Endodermal cell (in vitro differentiated cells): ENCODE data around the gene SYNGAP1. TPM values are rescaled to one million over a fixed set of nuclear protein-coding genes. Genes with fewer than 3 reads are reported as not detected.

ENCODE experiments used
- DNase-seq: peaks from one replicate; pipeline ENCODE4 v3.0.0-alpha.2; 2017
- H3K27ac ChIP-seq: 2 replicates; pipeline ENCODE4 v1.5.1; 2013; ENCODE audit warnings: mild to moderate bottlenecking, low read depth, low read length, moderate library complexity
- H3K27me3 ChIP-seq: 2 replicates; pipeline ENCODE4 v1.6.1; 2013; ENCODE audit warnings: mild to moderate bottlenecking, low read length, moderate library complexity; ENCODE audit not compliant: insufficient read depth, control insufficient read depth, poor library complexity, severe bottlenecking
- H3K36me3 ChIP-seq: 2 replicates; pipeline ENCODE4 v1.7.0; 2013; ENCODE audit warnings: mild to moderate bottlenecking, low read length, moderate library complexity; ENCODE audit not compliant: control insufficient read depth, insufficient read depth
- H3K4me1 ChIP-seq: one replicate; pipeline ENCODE4 v1.7.0; 2013; ENCODE audit warnings: low read length; ENCODE audit not compliant: control insufficient read depth, insufficient read depth
- H3K4me3 ChIP-seq: 2 replicates; pipeline ENCODE4 v1.5.1; 2013; ENCODE audit warnings: mild to moderate bottlenecking, low read length, moderate library complexity
- H3K9ac ChIP-seq: 2 replicates; pipeline ENCODE4 v1.6.1; 2013; ENCODE audit warnings: mild to moderate bottlenecking, low read length, moderate library complexity; ENCODE audit not compliant: poor library complexity, severe bottlenecking; ENCODE audit errors: extremely low read depth
- H3K9me3 ChIP-seq: 2 replicates; pipeline ENCODE4 v1.6.1; 2013; ENCODE audit warnings: mild to moderate bottlenecking, low read length, moderate library complexity; ENCODE audit not compliant: control insufficient read depth
- H3K27ac Mint-ChIP-seq: 2 replicates; pipeline ENCODE4 v1.8.0; 2020; ENCODE audit warnings: mixed read lengths
- H3K27me3 Mint-ChIP-seq: 2 replicates; pipeline ENCODE4 v1.8.0; 2021; ENCODE audit warnings: mild to moderate bottlenecking, mixed read lengths; ENCODE audit not compliant: insufficient read depth
- H3K36me3 Mint-ChIP-seq: 2 replicates; pipeline ENCODE4 v1.8.0; 2020; ENCODE audit warnings: low read depth, mixed read lengths
- H3K4me1 Mint-ChIP-seq: 2 replicates; pipeline ENCODE4 v1.8.0; 2020; ENCODE audit warnings: mixed read lengths
- H3K4me3 Mint-ChIP-seq: 2 replicates; pipeline ENCODE4 v1.8.0; 2020; ENCODE audit warnings: mild to moderate bottlenecking, moderate library complexity, mixed read lengths
- H3K9me3 Mint-ChIP-seq: 2 replicates; pipeline ENCODE4 v1.8.0; 2020; ENCODE audit warnings: mild to moderate bottlenecking, mixed read lengths
- WGBS, 2 experiments: methylation state at CpG; one replicate each; pipeline versions ENCODE4 v1.1.5 to v1.1.7; 2013; ENCODE audit warnings: missing lambda C conversion rate in 2 of 2, mixed read lengths in 1 of 2; ENCODE audit not compliant: insufficient coverage in 1 of 2, insufficient read length in 1 of 2; 5-methylcytosine and 5-hydroxymethylcytosine counted together
- total RNA-seq, 2 donors: library from RNA; stranded (reverse); fragmentation: NEBNext Ultra II Directional in 1 of 2; extraction: Animal tissue kit (Norgen Biotek cat#: 25700) in 1 of 2; gene quantifications; 2 replicates in 1 of 2; 3 replicates in 1 of 2; pipeline ENCODE4 v1.2.1, GENCODE V29; 2021
- TF ChIP-seq, protein P1 (sequence below): fragments of 200-600 bp; sonication (generic); conservative IDR thresholded peaks from 2 replicates; pipeline ENCODE4 v1.5.0; 2021; ENCODE audit warnings: antibody characterized with exemption, mild to moderate bottlenecking

SYNGAP1 gene
- total RNA-seq, 2 donors from 2014 or later: 90.2 to 94.2 TPM

DNA sequence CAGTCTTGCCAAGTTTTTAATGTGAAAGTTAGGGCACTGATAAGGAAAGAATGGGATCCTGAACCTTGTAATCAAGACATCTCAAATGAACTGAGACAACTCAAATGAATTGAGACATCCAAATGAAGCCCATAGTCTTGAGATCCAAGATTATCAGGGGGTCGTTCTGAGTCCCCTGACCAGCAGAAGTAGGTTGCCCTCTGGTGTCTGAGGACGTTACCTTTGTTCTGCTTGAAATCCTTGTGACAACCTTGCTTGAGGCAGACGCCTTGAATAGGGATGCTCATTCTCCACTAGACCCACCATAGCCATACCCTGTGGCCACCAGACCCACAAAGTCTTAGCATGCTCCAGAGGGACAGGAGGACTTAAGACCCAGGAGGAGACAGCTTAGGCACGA, 72.2 kb downstream of the SYNGAP1 start:
- no peak overlapping the region for H3K27ac ChIP-seq

DNA sequence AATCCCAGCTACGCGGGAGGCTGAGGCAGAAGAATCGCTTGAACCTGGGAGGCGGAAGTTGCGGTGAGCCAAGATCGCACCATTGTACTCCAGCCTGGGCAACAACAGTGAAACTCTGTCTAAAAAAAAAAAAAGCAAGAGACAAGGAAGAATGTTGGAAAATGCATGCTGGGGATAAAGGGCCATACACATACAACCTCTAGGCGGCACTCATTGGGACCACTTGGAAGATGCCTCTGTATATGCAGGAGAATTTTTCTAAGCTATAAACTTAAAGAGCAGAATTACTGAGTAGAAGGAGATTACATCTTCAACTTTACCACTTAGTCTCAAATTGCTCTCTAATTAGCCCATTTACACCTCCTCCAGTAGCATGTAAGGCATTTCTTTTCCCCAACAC, 77.3 kb downstream of the SYNGAP1 start:
- Histone ChIP-seq H3K27me3 (no peaks in the 10 kb centered on the region), H3K9me3 (peaks cover 5% of the 10 kb centered on the region), H3K4me1 (no peaks in the 10 kb centered on the region), H3K27ac (no peak overlapping the region), H3K36me3 (no peaks in the 10 kb centered on the region), H3K9ac (no peak overlapping the region), H3K4me3 (no peak overlapping the region)
- no peak overlapping the region for H3K4me3 Mint-ChIP-seq
- TF ChIP-seq, protein P1, sequence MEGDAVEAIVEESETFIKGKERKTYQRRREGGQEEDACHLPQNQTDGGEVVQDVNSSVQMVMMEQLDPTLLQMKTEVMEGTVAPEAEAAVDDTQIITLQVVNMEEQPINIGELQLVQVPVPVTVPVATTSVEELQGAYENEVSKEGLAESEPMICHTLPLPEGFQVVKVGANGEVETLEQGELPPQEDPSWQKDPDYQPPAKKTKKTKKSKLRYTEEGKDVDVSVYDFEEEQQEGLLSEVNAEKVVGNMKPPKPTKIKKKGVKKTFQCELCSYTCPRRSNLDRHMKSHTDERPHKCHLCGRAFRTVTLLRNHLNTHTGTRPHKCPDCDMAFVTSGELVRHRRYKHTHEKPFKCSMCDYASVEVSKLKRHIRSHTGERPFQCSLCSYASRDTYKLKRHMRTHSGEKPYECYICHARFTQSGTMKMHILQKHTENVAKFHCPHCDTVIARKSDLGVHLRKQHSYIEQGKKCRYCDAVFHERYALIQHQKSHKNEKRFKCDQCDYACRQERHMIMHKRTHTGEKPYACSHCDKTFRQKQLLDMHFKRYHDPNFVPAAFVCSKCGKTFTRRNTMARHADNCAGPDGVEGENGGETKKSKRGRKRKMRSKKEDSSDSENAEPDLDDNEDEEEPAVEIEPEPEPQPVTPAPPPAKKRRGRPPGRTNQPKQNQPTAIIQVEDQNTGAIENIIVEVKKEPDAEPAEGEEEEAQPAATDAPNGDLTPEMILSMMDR: peak; percentile 35
- no peak overlapping the region for H3K27ac Mint-ChIP-seq
- H3K4me1 Mint-ChIP-seq: no peaks in the 10 kb centered on the region
- no peak for DNase-seq
- 88 to 97% methylated on average over 6 to 7 of the region's 7 CpGs for WGBS, 2 experiments
- no peaks in the 10 kb centered on the region for H3K36me3 Mint-ChIP-seq
- peaks cover 5% of the 10 kb centered on the region for H3K27me3 Mint-ChIP-seq
- peaks cover 8% of the 10 kb centered on the region for H3K9me3 Mint-ChIP-seq

More for the DNA sequence above, 72.2 kb downstream of the SYNGAP1 start:
- Histone ChIP-seq H3K9me3 (no peaks in the 10 kb centered on the region), H3K4me1 (no peaks in the 10 kb centered on the region), H3K4me3 (no peak overlapping the region), H3K9ac (no peak overlapping the region), H3K36me3 (no peaks in the 10 kb centered on the region), H3K27me3 (no peaks in the 10 kb centered on the region)
- Mint-ChIP-seq H3K4me3 (no peak overlapping the region), H3K4me1 (peaks cover 7% of the 10 kb centered on the region), H3K27ac (no peak overlapping the region), H3K27me3 (peaks cover 11% of the 10 kb centered on the region), H3K9me3 (peaks cover 2% of the 10 kb centered on the region), H3K36me3 (no peaks in the 10 kb centered on the region)
- TF ChIP-seq, protein P1: peak; percentile 71
- DNase-seq: peak; percentile 61
- WGBS, 2 experiments: 49 to 55% methylated on average over 4 of the region's 4 CpGs

DNA sequence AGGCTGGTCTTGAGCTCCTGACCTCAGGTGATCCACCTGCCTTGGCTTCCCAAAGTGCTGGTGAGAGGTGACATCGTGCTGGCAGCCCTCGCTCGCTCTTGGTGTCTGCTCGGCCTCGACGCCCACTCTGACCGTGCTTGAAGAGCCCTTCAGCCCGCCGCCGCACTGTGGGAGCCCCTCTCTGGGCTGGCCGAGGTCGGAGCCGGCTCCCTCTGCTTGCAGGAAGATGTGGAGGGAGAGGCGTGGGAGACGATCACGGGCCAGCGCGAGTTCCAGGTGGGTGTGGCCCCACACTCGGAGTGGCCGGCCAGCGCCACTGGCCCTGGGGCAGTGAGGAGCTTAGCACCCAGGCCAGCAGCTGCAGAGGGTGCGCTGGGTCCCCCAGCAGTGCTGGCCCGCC, 82.6 kb downstream of the SYNGAP1 start:
- peaks cover 13% of the 10 kb centered on the region for H3K9me3 ChIP-seq
- no peaks in the 10 kb centered on the region for H3K36me3 ChIP-seq
- H3K4me3 Mint-ChIP-seq: no peak overlapping the region
- WGBS, 2 experiments: 94 to 97% methylated on average over 5 to 23 of the region's 23 CpGs
- H3K27ac Mint-ChIP-seq: no peak overlapping the region
- no peaks in the 10 kb centered on the region for H3K36me3 Mint-ChIP-seq
- no peaks in the 10 kb centered on the region for H3K4me1 Mint-ChIP-seq
- H3K27me3 Mint-ChIP-seq: peaks cover 6% of the 10 kb centered on the region
- no peaks in the 10 kb centered on the region for H3K4me1 ChIP-seq
- no peak overlapping the region for H3K9ac ChIP-seq
- no peak overlapping the region for H3K4me3 ChIP-seq
- H3K27me3 ChIP-seq: no peaks in the 10 kb centered on the region
- peak; percentile 27 for DNase-seq
- no peak overlapping the region for H3K27ac ChIP-seq
- TF ChIP-seq, protein P1: no peak
- peaks cover 24% of the 10 kb centered on the region for H3K9me3 Mint-ChIP-seq
